ENCODE measurements around the gene PCDHB1.
A peak's percentile ranks its signal among the peaks of the same experiment; 100 is the strongest.
"Not testable (repeated sequence)": the region's sequence is repeated elsewhere in the genome, so short reads cannot be mapped to it uniquely, and the experiment has no call there.

PCDHB1 gene

DNA sequence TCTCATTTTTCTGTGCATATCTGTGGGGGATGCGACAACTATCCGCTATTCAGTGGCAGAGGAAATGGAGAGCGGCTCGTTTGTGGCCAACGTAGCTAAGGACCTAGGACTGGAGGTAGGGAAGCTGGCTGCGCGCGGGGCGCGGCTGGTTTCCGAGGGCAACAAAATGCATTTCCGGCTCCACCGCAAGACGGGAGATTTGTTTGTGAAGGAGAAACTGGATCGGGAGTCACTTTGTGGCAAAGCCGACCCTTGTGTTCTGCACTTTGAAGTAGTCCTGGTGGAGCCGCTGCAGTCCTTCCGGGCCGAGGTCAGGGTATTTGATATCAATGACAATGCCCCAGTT lies 320 bp downstream of the PCDHB1 start:
- DNase-seq (ENCODE audit: low spot score), result no peak

GRCh38 chr5:141077826-141078225 lies 26.7 kb downstream of the PCDHB1 start:
- no peak for DNase-seq (ENCODE audit: low spot score)

- DNase-seq (ENCODE audit: low spot score), result no peak
Measured at GRCh38 chr5:141082228-141082627, 31.1 kb downstream of the PCDHB1 start.

DNA sequence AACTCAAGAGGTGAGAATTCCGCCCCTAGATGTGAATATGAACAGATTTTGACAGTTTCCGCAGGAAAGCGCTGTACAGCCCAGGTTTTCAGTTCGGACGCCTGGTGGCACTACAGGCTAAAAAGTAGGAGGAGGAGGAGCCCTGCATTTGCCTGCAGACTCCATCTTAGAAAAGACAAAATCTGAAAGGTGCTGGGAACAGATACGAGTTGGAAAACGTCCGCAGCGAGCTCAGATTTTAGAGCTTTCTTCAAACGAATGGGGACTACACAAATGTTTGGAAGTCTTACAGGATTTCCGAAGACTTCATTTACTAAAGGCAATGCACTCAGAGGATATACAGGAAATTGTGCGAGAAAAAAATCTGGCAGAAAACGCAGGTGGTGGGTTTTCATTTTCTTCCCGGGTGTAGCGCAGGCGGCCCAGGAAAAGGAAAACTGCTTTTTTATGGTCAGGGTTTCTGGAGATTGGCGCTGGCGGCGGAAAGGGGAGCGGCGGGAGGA lies 33.4 kb downstream of the PCDHB1 start:
- DNase-seq (ENCODE audit: low spot score), result peak; percentile 76

DNA sequence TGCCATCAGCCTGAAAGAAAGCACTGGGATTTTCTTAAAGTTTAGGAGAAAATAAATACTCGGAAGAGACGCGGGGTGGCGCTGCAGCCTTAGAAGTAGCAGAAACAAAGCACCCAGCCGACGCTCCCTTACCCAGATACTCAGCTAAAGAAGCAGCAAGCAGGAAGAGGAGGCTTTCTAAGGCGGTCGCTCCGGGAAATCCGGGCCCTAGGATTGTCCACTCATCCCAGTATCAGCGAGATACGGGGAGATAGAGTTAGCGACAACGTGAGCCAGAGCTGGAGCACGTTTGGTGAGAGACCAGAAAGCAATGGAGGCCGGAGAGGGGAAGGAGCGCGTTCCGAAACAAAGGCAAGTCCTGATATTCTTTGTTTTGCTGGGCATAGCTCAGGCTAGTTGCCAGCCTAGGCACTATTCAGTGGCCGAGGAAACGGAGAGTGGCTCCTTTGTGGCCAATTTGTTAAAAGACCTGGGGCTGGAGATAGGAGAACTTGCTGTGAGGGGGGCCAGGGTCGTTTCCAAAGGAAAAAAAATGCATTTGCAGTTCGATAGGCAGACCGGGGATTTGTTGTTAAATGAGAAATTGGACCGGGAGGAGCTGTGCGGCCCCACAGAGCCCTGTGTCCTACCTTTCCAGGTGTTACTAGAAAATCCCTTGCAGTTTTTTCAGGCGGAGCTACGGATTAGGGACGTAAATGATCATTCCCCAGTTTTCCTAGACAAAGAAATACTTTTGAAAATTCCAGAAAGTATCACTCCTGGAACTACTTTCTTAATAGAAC lies 43.5 kb downstream of the PCDHB1 start, which contains the start of gene PCDHB2:
PCDHB2 (plus strand) TSS at position 135 of the 782 bp plus-strand sequence; CDS start at position 311, 176 bp downstream.
- DNase-seq (ENCODE audit: low spot score), result peak; percentile 84

DNA sequence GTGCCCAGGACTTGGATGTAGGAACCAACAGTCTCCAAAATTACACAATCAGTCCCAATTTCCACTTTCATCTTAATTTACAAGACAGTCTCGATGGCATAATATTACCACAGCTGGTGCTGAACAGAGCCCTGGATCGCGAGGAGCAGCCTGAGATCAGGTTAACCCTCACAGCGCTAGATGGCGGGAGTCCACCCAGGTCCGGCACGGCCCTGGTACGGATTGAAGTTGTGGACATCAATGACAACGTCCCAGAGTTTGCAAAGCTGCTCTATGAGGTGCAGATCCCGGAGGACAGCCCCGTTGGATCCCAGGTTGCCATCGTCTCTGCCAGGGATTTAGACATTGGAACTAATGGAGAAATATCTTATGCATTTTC lies 44.1 kb downstream of the PCDHB1 start:
- DNase-seq (ENCODE audit: low spot score), result no peak

GRCh38 chr5:141096181-141096580 lies 45.0 kb downstream of the PCDHB1 start:
- DNase-seq (ENCODE audit: low spot score), result not testable (repeated sequence)

GRCh38 chr5:141096586-141096985 lies 45.4 kb downstream of the PCDHB1 start:
- DNase-seq (ENCODE audit: low spot score), result not testable (repeated sequence)

GRCh38 chr5:141100243-141100805 lies 49.1 kb downstream of the PCDHB1 start, which contains the start of gene PCDHB3:
PCDHB3 (plus strand) TSS chr5:141100473; CDS start chr5:141100650, 177 bp downstream.
- no peak for DNase-seq (ENCODE audit: low spot score)

GRCh38 chr5:141101059-141101458 lies 49.9 kb downstream of the PCDHB1 start:
- no peak for DNase-seq (ENCODE audit: low spot score)

DNA sequence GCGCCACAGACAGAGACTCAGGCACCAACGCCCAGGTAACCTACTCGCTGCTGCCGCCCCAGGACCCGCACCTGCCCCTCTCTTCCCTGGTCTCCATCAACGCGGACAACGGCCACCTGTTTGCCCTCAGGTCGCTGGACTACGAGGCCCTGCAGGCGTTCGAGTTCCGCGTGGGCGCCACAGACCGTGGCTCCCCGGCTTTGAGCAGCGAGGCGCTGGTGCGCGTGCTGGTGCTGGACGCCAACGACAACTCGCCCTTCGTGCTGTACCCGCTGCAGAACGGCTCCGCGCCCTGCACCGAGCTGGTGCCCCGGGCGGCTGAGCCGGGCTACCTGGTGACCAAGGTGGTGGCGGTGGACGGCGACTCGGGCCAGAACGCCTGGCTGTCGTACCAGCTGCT lies 50.9 kb downstream of the PCDHB1 start:
- not testable (repeated sequence) for DNase-seq (ENCODE audit: low spot score)

DNA sequence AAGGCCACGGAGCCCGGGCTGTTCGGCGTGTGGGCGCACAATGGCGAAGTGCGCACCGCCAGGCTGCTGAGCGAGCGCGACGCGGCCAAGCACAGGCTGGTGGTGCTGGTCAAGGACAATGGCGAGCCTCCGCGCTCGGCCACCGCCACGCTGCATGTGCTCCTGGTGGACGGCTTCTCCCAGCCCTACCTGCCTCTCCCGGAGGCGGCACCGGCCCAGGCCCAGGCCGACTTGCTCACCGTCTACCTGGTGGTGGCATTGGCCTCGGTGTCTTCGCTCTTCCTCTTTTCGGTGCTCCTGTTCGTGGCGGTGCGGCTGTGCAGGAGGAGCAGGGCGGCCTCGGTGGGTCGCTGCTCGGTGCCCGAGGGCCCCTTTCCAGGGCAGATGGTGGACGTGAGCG lies 51.3 kb downstream of the PCDHB1 start:
- not testable (repeated sequence) for DNase-seq (ENCODE audit: low spot score)

DNA sequence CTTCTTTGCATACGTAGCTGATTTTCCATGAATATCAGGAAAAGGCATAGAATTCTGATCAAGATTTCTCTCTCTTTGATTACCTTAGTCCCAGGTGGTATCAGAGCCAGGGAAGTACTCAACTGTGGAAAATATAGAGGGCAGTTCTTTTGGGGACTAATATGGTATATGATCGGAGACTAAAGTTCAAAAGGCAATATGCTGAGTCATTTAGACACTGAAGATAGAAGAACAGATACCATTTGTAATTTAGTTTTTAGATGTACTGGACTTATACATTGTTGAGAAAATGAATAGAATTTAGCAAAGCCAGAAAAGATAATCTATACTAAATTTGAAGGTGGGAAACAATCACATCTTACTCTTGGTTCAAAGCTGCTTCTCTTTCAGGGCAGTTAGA lies 54.2 kb downstream of the PCDHB1 start:
- no peak for DNase-seq (ENCODE audit: low spot score)

All from SK-N-DZ (cell line).